Upper lobe of left lung (tissue), 4 donors: ENCODE data around the gene PPM1A.

Experiments
- POLR2AphosphoS5 ChIP-seq, 2 donors: sonication (generic); formaldehyde crosslinking; IDR thresholded peaks; one replicate each; pipeline ENCODE4 v1.5.1; 2017; ENCODE audit warnings: antibody characterized with exemption in 2 of 2
- TF ChIP-seq, protein P1 (sequence below), 6 experiments: fragments of 450-650 bp in 4 of 6; fragments of 200-600 bp in 2 of 6; sonication (generic) in 2 of 6; IDR thresholded peaks; one replicate each; pipeline ENCODE4 v1.5.1; 2016 to 2019; ENCODE audit warnings: antibody characterized with exemption in 6 of 6

DNA sequence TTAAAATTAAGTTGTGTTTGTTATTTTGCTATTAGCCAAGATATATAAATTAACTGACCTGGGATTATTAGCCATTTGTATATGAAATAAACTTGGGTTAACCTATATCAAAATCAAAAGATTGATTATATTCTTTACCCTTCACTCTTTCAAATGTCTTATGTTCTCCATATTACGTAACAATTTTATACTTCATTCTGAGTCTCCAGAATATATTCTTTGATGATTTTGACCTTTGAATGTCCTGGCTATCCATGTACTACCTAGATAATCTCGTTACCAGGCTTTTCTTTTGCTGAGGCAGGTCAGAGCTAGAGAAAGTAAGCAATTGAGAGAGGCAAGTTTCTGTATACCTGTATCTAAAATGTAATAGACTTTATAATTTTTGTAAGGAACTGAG lies 3.6 kb downstream of the PPM1A start:
- TF ChIP-seq, protein P1, sequence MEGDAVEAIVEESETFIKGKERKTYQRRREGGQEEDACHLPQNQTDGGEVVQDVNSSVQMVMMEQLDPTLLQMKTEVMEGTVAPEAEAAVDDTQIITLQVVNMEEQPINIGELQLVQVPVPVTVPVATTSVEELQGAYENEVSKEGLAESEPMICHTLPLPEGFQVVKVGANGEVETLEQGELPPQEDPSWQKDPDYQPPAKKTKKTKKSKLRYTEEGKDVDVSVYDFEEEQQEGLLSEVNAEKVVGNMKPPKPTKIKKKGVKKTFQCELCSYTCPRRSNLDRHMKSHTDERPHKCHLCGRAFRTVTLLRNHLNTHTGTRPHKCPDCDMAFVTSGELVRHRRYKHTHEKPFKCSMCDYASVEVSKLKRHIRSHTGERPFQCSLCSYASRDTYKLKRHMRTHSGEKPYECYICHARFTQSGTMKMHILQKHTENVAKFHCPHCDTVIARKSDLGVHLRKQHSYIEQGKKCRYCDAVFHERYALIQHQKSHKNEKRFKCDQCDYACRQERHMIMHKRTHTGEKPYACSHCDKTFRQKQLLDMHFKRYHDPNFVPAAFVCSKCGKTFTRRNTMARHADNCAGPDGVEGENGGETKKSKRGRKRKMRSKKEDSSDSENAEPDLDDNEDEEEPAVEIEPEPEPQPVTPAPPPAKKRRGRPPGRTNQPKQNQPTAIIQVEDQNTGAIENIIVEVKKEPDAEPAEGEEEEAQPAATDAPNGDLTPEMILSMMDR (IDR thresholded peaks at IDR 0.05), result no peak
- no peak for TF ChIP-seq POLR2AphosphoS5 (IDR thresholded peaks at IDR 0.05)
